Globus pallidus (tissue), 1 donor: Measurements from ENCODE around the gene LRIG3.
"Not testable (repeated sequence)": the region's sequence is repeated elsewhere in the genome, so short reads cannot be mapped to it uniquely, and the experiment has no call there.

ENCODE experiments used
- DNase-seq: peaks from one replicate; pipeline ENCODE4 v3.0.0-alpha.2; 2015; ENCODE audit warnings: low spot score

Gene LRIG3

GRCh38 chr12:58905422-58905821 is 14.9 kb downstream of the LRIG3 start:
- DNase-seq = no peak

GRCh38 chr12:58902726-58903125 is 17.6 kb downstream of the LRIG3 start:
- not testable (repeated sequence) for DNase-seq

GRCh38 chr12:58901664-58902063 is 18.6 kb downstream of the LRIG3 start:
- DNase-seq = no peak

GRCh38 chr12:58897969-58898368 is 22.3 kb downstream of the LRIG3 start:
- DNase-seq = no peak

- no peak for DNase-seq
Measured at GRCh38 chr12:58896278-58896677, 24.0 kb downstream of the LRIG3 start.

GRCh38 chr12:58895053-58895452 is 25.3 kb downstream of the LRIG3 start:
- DNase-seq = no peak

- peak; percentile 87 for DNase-seq
Measured at GRCh38 chr12:58894040-58894439, 26.3 kb downstream of the LRIG3 start.

GRCh38 chr12:58893495-58893894 is 26.8 kb downstream of the LRIG3 start:
- no peak for DNase-seq

- peak; percentile 89 for DNase-seq
Measured at GRCh38 chr12:58889557-58889956, 30.7 kb downstream of the LRIG3 start.

GRCh38 chr12:58888131-58888783 is 32.0 kb downstream of the LRIG3 start:
- DNase-seq = peak; percentile 82

GRCh38 chr12:58887068-58887467 is 33.2 kb downstream of the LRIG3 start:
- no peak for DNase-seq

- DNase-seq = no peak
Measured at GRCh38 chr12:58886474-58886873, 33.8 kb downstream of the LRIG3 start.

GRCh38 chr12:58884916-58885315 is 35.4 kb downstream of the LRIG3 start:
- no peak for DNase-seq

- no peak for DNase-seq
Measured at GRCh38 chr12:58883576-58884334, 36.5 kb downstream of the LRIG3 start.

GRCh38 chr12:58882826-58883225 is 37.5 kb downstream of the LRIG3 start:
- DNase-seq = no peak

GRCh38 chr12:58881816-58882215 is 38.5 kb downstream of the LRIG3 start:
- no peak for DNase-seq

GRCh38 chr12:58880639-58881038 is 39.7 kb downstream of the LRIG3 start:
- no peak for DNase-seq

- no peak for DNase-seq
Measured at GRCh38 chr12:58877243-58877743, 43.0 kb downstream of the LRIG3 start.

- DNase-seq = no peak
Measured at GRCh38 chr12:58873496-58873895, 46.8 kb downstream of the LRIG3 start.

GRCh38 chr12:58871556-58871955 is 48.7 kb downstream of the LRIG3 start:
- DNase-seq = no peak

- no peak for DNase-seq
Measured at GRCh38 chr12:58870595-58870994, 49.7 kb downstream of the LRIG3 start.

GRCh38 chr12:58860788-58861240 is 59.5 kb downstream of the LRIG3 start:
- no peak for DNase-seq

- no peak for DNase-seq
Measured at GRCh38 chr12:58860056-58860787, 60.1 kb downstream of the LRIG3 start.
